Panc1 (cell line): ENCODE results near the gene NSD1. TPM values are rescaled to one million over a fixed set of nuclear protein-coding genes. Genes with fewer than 3 reads are reported as not detected.

Experiments used
- ATAC-seq: fragments of 200-7000 bp; cut with Tn5 transposase; 2 replicates; pipeline ENCODE4 v1.9.1; 2020; ENCODE audit warnings: mild to moderate bottlenecking, moderate library complexity
- BruUV-seq: library from RNA; stranded (reverse); fragments of 400-500 nt; replicated peaks from 2 replicates; lab custom pipeline; 2021; lab: Mats Ljungman, UMichigan
- CTCF ChIA-PET: fragments of 300-600 bp; sonication (Branson Sonifier 250); formaldehyde crosslinking; loops from one replicate; lab custom pipeline; 2022; ENCODE audit warnings: antibody characterized with exemption; lab: Charles Lee
- POLR2A ChIA-PET: fragments of 300-600 bp; sonication (Branson Sonifier 250); formaldehyde crosslinking; loops from one replicate; lab custom pipeline; 2022; ENCODE audit warnings: antibody characterized with exemption; lab: Charles Lee
- DNase-seq: peaks from one replicate; pipeline ENCODE4 v3.0.0-alpha.2; 2010; ENCODE audit warnings: low read depth, low spot score
- H3K27ac ChIP-seq: 2 replicates; pipeline ENCODE4 v1.5.1; 2011; ENCODE audit warnings: mild to moderate bottlenecking, low read length, inconsistent platforms
- H3K27me3 ChIP-seq: fragments of 200-500 bp; sonication (Bioruptor generic); 2 replicates; pipeline ENCODE4 v1.6.0; 2014; ENCODE audit warnings: low read length, inconsistent platforms; ENCODE audit not compliant: control insufficient read depth, insufficient read depth
- H3K36me3 ChIP-seq: fragments of 200-500 bp; sonication (Bioruptor generic); 2 replicates; pipeline ENCODE4 v1.5.1; 2014; ENCODE audit warnings: inconsistent platforms, mild to moderate bottlenecking, low read length, moderate library complexity; ENCODE audit not compliant: control insufficient read depth, insufficient read depth
- H3K4me1 ChIP-seq: 2 replicates; pipeline ENCODE4 v1.5.1; 2011; ENCODE audit warnings: inconsistent platforms, mild to moderate bottlenecking, low read length, moderate library complexity; ENCODE audit not compliant: control insufficient read depth, insufficient read depth
- H3K4me3 ChIP-seq, 2 experiments: 2 replicates each; pipeline ENCODE4 v1.5.1; 2011 to 2012; ENCODE audit warnings: low read depth in 2 of 2, low read length in 2 of 2, mild to moderate bottlenecking in 2 of 2, inconsistent platforms in 1 of 2, moderate library complexity in 1 of 2
- H3K9me3 ChIP-seq: fragments of 200-500 bp; sonication (Bioruptor generic); 2 replicates; pipeline ENCODE4 v1.5.1; 2014; ENCODE audit warnings: low read depth, mild to moderate bottlenecking, inconsistent platforms, low read length, moderate library complexity; ENCODE audit not compliant: control insufficient read depth, insufficient read depth
- CTCF ChIP-seq: fragments of 450-650 bp; IDR thresholded peaks from 2 replicates; pipeline ENCODE4 v1.5.1; 2017; ENCODE audit warnings: mild to moderate bottlenecking
- POLR2AphosphoS5 ChIP-seq: IDR thresholded peaks from 2 replicates; pipeline ENCODE4 v1.6.1; 2012; ENCODE audit warnings: mild to moderate bottlenecking, low read depth, low read length, moderate library complexity
- SIN3A ChIP-seq: IDR thresholded peaks from 2 replicates; pipeline ENCODE4 v1.6.1; 2012; ENCODE audit warnings: low read depth, mild to moderate bottlenecking, low read length, moderate library complexity, borderline replicate concordance; ENCODE audit not compliant: insufficient read depth
- TCF7L2 ChIP-seq: IDR thresholded peaks from 2 replicates; pipeline ENCODE4 v1.6.1; 2011; ENCODE audit warnings: mild to moderate bottlenecking, low read depth, low read length, inconsistent platforms
- in situ Hi-C: cut with HindIII; loops from 2 replicates; pipeline ENCODE4 v1.10.0; 2016; ENCODE audit warnings: low sequenced_read_pairs, low pct_unique_long_range_greater_than_20kb
- intact Hi-C: fragments of 100-400 bp; cut with micrococcal nuclease; formaldehyde crosslinking; loops from one replicate; pipeline ENCODE4 v1.10.0; 2022; ENCODE audit not compliant: unreplicated experiment
- total RNA-seq: library from RNA; stranded (reverse); gene quantifications from one replicate; pipeline ENCODE4 v1.2.1, GENCODE V29; 2021; ENCODE audit not compliant: unreplicated experiment
- TF ChIP-seq, protein P1 (sequence below), 2 experiments: IDR thresholded peaks; 2 replicates each; pipeline ENCODE4 v1.6.1; 2011 to 2012; ENCODE audit warnings: low read depth in 2 of 2, control low read depth in 1 of 2, low read length in 1 of 2, mild to moderate bottlenecking in 1 of 2, moderate library complexity in 1 of 2; ENCODE audit not compliant: insufficient read depth in 1 of 2

NSD1 gene
- total RNA-seq, 1 experiment from 2014 or later, result 58.7 TPM

DNA sequence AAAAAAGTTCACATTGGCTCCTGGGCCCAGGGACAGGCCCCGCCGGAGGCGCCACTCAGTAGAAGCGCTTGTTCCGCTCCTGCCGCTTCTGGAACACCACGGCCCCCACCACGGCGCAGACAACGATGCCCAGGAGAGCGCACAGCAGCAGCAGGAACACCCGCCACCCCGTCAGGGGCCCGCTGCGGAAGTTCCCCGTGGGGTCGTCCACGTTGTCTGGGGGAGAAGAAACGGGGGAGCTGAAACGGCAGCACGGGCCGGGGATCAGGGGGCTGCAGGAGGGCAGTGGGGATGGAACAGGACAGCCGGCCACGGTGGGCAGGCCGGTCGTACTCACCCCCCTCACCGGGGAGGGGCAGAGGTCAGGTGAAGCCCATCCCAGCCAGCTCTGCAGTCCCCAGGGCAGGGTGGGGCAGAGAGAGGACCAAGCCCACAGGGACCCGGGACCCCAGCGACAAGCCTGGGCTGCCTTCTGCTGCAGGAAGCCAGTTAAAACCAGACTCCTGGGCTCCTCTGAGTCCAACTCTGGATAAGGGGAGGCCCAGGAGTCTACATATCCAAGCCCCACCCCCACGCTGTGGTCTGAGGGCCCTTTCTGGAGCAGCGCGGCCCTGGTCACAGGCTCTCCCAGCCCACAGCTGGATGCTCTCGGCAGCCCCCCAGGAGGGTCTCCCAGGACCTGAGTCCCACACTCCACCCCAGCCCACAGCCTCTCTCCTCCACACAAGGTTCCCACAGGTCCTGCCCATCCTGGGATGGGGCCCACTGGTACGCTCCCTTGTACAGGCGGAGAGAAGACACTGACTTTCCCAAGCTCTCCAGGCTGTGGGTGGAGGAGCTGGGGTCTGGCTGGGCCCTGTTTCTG is 198.7 kb downstream of the NSD1 start:
- H3K4me1 ChIP-seq, result no peaks in the 10 kb centered on the region
- POLR2A ChIA-PET, result no interaction called here
- no peak for TF ChIP-seq POLR2AphosphoS5
- no peak for TF ChIP-seq CTCF
- no peak for TF ChIP-seq TCF7L2
- TF ChIP-seq SIN3A, result no peak
- TF ChIP-seq, protein P1, sequence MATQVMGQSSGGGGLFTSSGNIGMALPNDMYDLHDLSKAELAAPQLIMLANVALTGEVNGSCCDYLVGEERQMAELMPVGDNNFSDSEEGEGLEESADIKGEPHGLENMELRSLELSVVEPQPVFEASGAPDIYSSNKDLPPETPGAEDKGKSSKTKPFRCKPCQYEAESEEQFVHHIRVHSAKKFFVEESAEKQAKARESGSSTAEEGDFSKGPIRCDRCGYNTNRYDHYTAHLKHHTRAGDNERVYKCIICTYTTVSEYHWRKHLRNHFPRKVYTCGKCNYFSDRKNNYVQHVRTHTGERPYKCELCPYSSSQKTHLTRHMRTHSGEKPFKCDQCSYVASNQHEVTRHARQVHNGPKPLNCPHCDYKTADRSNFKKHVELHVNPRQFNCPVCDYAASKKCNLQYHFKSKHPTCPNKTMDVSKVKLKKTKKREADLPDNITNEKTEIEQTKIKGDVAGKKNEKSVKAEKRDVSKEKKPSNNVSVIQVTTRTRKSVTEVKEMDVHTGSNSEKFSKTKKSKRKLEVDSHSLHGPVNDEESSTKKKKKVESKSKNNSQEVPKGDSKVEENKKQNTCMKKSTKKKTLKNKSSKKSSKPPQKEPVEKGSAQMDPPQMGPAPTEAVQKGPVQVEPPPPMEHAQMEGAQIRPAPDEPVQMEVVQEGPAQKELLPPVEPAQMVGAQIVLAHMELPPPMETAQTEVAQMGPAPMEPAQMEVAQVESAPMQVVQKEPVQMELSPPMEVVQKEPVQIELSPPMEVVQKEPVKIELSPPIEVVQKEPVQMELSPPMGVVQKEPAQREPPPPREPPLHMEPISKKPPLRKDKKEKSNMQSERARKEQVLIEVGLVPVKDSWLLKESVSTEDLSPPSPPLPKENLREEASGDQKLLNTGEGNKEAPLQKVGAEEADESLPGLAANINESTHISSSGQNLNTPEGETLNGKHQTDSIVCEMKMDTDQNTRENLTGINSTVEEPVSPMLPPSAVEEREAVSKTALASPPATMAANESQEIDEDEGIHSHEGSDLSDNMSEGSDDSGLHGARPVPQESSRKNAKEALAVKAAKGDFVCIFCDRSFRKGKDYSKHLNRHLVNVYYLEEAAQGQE (IDR thresholded peaks at IDR 0.05; ENCODE audit: insufficient read depth in 1 of 2, low read depth in 2 of 2, low read length in 1 of 2), result no peak
- no TSS peak for BruUV-seq
- no peak overlapping the region for H3K27ac ChIP-seq
- CTCF ChIA-PET, result interaction anchor here (1.4 kb wide), 1 partner anchor 14 kb away, joined by 4 read pairs; no protein-coding TSS in a partner anchor
- ATAC-seq (no peak), DNase-seq (no peak)
- H3K27me3 ChIP-seq, result no peaks in the 10 kb centered on the region
- intact Hi-C loops (no loop called here), in situ Hi-C loops (no loop called here)
- no peak overlapping the region for H3K4me3 ChIP-seq
- H3K9me3 ChIP-seq, result no peaks in the 10 kb centered on the region
- peaks cover 10% of the 10 kb centered on the region for H3K36me3 ChIP-seq

- H3K9me3 ChIP-seq, result no peaks in the 10 kb centered on the region
- H3K4me1 ChIP-seq, result no peaks in the 10 kb centered on the region
- no peak for DNase-seq
- peaks cover 10% of the 10 kb centered on the region for H3K36me3 ChIP-seq
- no peak overlapping the region for H3K27ac ChIP-seq
- in situ Hi-C loops, result no loop called here
- H3K4me3 ChIP-seq, result no peak overlapping the region
- CTCF ChIA-PET, result interaction anchor here (1.4 kb wide), 1 partner anchor 15 kb away, joined by 4 read pairs; no protein-coding TSS in a partner anchor
- TF ChIP-seq, protein P1 (IDR thresholded peaks at IDR 0.05; ENCODE audit: insufficient read depth in 1 of 2, low read depth in 2 of 2, low read length in 1 of 2), result no peak
- TF ChIP-seq SIN3A (no peak), CTCF (no peak), TCF7L2 (no peak), POLR2AphosphoS5 (no peak)
- ATAC-seq, result no peak
- POLR2A ChIA-PET, result interaction anchor here (0.6 kb wide), 1 partner anchor 50 kb away, joined by 3 read pairs; no protein-coding TSS in a partner anchor
- no peaks in the 10 kb centered on the region for H3K27me3 ChIP-seq
- intact Hi-C loops, result no loop called here
- no TSS peak for BruUV-seq
Measured at GRCh38 chr5:177332896-177333260, 199.3 kb downstream of the NSD1 start.
